GM21423 (cell line): Measurements from ENCODE around the gene BTBD18.

ENCODE experiments used
- ATAC-seq: cut with Tn5 transposase; IDR thresholded peaks from one replicate; pipeline ENCODE4 v1.9.1; 2021; ENCODE audit warnings: mild to moderate bottlenecking, moderate library complexity; ENCODE audit not compliant: unreplicated experiment

BTBD18 gene

GRCh38 chr11:57776577-57777210 is 25.1 kb upstream of the BTBD18 start:
- no peak for ATAC-seq

- ATAC-seq, result no peak
Measured at GRCh38 chr11:57776031-57776521, 24.5 kb upstream of the BTBD18 start.

GRCh38 chr11:57775491-57775890 is 23.9 kb upstream of the BTBD18 start:
- ATAC-seq, result no peak

- no peak for ATAC-seq
Measured at GRCh38 chr11:57773026-57773598, 21.5 kb upstream of the BTBD18 start.

- no peak for ATAC-seq
Measured at GRCh38 chr11:57772562-57772961, 20.9 kb upstream of the BTBD18 start.

GRCh38 chr11:57771365-57771764 is 19.7 kb upstream of the BTBD18 start:
- ATAC-seq, result no peak

GRCh38 chr11:57770793-57771192 is 19.2 kb upstream of the BTBD18 start:
- ATAC-seq, result no peak

- ATAC-seq, result no peak
Measured at GRCh38 chr11:57764972-57765371, 13.4 kb upstream of the BTBD18 start.

- ATAC-seq, result no peak
Measured at GRCh38 chr11:57764566-57764965, 12.9 kb upstream of the BTBD18 start.

GRCh38 chr11:57764021-57764420 is 12.4 kb upstream of the BTBD18 start:
- ATAC-seq, result no peak

GRCh38 chr11:57763568-57763967 is 11.9 kb upstream of the BTBD18 start:
- ATAC-seq, result no peak

- no peak for ATAC-seq
Measured at GRCh38 chr11:57762235-57762861, 10.7 kb upstream of the BTBD18 start.

GRCh38 chr11:57761301-57762234 is 9.9 kb upstream of the BTBD18 start, which contains the start of gene CTNND1:
CTNND1 (plus strand) TSS chr11:57761802; CDS start chr11:57791479, 29,677 bp downstream.
- peak; percentile 96 for ATAC-seq

- ATAC-seq, result no peak
Measured at GRCh38 chr11:57758174-57758573, 6.6 kb upstream of the BTBD18 start.

- ATAC-seq, result no peak
Measured at GRCh38 chr11:57752954-57753353, 1.3 kb upstream of the BTBD18 start.

- ATAC-seq, result no peak
Measured at GRCh38 chr11:57751176-57751575, 443 bp downstream of the BTBD18 start.

GRCh38 chr11:57746920-57747319 is 4.7 kb downstream of the BTBD18 start:
- ATAC-seq, result no peak

GRCh38 chr11:57745206-57745605 is 6.4 kb downstream of the BTBD18 start:
- no peak for ATAC-seq

GRCh38 chr11:57744357-57744756 is 7.3 kb downstream of the BTBD18 start:
- ATAC-seq, result no peak

GRCh38 chr11:57742087-57742452 is 9.5 kb downstream of the BTBD18 start:
- ATAC-seq, result no peak
